Dedifferentiated amniotic fluid mesenchymal stem cell (primary cell): ENCODE measurements around the gene PUS10.
"Not testable (repeated sequence)": the region's sequence is repeated elsewhere in the genome, so short reads cannot be mapped to it uniquely, and the experiment has no call there.

Source experiments
- DNase-seq: peaks from one replicate; pipeline ENCODE4 v3.0.0-alpha.2; 2016; ENCODE audit errors: extremely low spot score

PUS10 gene

DNA sequence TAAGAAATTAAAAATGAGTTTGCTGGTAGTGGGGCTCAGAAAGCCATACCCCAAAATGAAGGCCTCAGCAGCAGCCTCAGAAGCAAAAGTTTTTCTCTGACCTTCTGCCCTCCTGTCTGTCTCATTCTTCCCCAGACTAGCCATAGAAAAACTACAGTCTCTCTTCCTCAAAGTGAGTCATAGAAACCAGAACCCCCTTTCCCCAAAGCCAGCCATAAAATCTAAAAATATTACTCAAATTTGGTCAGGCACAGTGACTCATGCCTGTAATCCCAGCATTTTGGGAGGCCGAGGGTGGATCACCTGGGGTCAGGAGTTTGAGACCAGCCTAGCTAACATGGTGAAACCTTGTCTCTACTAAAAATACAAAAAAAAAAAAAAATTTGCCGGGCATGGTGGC is 5.8 kb downstream of the PUS10 start:
- peak; percentile 27 for DNase-seq

DNA sequence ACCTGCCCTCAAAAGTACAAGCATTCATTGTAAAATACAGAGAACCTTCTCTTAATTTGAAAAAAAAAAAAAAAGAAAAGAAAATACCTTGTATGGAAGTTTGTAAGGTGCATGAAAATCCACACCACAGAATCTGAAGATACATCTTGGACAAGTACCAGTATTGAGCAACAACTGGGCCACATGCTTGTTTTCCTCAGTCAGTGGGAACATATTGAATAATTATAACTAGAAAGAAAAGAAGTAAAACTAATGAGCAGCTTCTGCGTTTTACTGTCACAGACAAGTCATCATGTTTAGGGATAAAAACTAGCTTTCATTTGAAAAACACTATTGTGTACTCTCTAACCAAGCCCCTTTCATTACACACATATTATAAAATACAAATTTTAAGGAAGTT is 6.4 kb downstream of the PUS10 start:
- no peak for DNase-seq

DNA sequence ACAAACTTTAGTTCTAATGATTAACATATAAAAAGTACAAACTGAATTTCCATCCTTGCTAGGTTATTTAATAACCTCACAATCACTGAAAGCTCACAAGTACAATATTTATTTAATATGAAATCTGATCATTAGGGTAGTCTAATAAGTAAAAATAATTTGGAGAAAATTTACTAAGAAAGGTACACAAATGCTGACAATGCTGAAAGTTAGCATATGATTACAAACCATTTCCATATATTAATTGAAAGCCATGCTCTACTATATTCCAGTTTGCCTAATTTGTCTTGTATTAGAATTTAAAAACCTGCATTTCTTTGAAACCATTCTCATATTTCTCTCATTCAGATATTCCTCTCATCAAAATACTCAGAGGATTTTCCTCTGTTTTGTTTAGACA is 8.7 kb downstream of the PUS10 start:
- no peak for DNase-seq

DNA sequence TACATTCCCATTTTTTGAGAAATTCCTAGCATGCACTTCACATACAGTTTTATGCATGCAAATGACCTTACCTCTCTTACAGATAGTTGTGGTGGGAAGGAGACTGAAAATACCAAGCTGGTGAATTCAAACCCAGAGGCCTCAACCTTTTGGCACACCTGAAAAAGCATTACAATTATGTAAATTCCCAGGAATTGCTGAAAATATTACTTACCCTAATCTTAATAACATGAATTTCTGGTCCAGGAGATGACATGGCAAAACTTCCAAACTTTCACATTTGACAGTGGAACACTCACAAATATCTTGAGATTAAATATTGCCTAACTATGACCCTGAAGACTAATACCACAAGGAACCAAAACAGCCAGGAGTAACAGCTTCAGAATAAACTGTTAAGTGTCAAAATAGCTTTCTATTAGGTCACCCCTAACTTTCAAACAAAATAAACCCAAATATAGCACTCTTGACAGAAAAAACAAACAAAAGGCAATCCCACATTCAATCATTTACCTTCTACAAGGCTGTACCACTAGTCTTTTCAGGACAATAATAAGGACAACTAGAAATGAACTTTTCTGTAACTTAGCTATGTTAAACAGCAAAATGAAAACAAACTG is 11.5 kb downstream of the PUS10 start:
- DNase-seq, result no peak

DNA sequence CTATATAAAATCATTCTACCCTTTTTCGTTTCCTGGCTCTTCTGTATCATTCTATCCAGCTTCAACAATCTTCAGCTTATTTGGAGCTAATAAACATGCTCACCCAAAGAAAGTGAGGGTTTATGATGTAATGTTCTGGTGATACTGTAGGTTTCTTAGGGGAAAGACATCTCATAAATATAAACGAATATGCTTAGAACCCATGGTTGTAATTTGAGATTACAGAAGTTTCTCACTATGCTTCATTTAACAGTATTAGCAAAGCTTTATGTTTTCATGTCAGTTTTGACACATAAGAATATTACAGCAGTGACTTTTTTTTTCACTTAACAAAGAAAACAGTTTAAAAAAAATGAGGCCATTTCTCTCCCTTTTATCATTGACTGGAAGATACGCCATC is 12.3 kb downstream of the PUS10 start:
- DNase-seq, result no peak

DNA sequence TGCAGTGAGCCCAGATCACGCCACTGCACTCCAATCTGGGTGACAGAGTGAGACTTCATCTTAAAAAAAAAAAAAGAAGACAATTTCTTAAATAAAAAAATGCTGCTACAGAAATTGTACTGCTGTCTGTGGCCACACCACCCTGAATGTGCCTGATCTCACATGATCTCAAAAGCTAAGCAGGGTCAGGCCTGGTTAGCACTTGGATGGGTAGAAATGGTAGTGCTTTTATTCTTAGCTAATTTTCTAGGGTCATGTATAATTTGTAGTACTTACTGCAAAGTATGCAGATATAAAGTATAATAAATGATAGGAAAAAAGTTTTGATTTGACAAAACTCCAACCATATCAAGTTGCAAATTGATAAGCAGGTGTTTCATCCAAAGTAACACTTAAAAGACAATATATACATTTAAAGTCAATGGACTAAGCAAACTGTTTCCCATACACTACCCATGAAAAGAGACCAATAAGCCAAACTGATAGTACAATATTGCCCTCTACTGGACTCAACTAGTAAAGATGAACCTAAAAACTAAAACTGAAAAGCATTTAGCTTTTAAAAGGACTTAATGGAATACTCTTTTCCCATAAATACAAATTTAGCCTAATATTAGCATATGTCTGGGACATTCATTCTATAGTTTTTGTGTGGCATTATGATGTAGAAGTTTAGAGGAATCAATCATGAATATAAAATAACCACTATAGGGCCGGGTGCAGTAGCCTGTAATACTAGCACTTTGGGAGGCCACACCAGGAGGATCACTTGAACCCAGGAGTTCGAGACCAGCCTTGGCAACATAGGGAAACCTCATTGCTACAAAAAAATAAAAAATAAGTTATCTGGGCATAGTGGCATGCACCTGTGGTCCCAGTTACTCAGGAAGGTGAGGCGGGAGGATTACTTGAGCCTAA is 19.2 kb downstream of the PUS10 start:
- DNase-seq, result peak; percentile 51

DNA sequence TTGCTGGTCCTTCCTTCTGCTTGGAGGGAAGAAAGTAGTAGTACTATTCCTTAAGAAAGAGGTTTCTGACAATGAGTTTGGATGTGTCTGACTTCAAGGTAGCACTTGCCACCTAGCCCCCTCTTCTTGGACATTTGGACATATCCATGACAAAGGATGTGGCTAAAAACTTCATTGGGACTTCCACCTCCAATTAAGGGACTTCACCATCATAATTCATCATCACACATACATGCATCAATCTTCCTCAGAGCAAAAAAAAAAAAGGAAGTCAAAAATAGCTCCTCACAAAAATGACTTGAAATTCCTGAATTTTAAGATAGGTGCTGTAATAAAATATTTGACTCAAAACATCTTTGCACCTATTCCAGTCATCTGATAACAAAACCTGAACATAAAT is 23.9 kb downstream of the PUS10 start:
- DNase-seq, result no peak

DNA sequence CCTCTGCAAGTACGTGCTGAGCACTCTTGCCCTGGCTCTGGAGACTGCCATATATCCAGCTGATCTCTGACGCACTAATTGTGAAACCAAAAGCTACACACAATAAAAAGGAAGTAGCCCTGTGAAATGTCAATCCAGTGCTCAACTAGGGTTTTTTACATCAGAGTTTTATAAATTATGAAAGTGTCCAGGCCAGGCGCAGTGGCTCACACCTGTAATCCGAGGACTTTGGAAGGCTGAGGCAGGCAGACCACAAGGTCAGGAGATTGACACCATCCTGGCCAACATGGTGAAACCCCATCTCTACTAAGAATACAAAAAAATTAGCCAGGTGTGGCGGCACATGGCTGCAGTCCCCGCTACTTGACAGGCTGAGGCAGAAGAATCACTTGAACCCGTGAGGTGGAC is 25.1 kb downstream of the PUS10 start:
- no peak for DNase-seq

DNA sequence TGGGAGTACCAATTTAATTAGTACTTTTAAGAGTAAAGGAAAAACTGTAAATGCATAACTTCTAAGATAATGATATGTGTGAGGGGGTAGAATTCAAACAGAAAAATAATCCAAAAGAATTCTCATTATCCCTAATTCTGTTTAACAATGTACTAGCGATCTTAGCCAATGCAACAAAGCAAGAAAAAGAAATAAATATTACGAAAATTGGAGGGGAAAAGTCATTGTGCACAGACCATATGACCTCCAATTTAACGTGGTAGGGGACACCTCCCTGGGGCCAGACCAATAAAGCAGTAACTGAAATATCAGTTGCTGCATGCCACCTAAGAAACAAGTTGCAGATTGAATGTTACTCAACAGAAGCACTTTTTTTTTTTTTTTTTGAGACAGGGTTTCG is 26.4 kb downstream of the PUS10 start:
- DNase-seq, result no peak

DNA sequence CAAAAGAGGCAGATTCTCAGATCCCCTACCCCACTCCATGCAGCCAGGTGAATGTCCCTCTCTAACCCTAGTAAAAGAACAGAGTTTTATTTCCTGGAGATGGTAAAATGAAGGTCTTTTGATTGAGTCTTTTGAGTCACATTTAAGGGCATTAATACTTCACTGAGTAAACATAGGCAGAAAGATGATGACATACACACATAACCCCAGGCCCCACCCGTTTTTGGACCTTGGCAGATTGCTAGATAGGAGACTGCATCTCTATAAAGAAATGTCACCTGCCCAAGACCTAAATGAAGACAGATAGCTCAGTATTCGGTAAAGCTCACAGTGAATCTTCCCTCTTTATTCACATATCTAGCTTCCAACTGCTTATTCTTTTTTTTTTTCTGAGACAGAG is 28.8 kb downstream of the PUS10 start:
- DNase-seq, result peak; percentile 18

DNA sequence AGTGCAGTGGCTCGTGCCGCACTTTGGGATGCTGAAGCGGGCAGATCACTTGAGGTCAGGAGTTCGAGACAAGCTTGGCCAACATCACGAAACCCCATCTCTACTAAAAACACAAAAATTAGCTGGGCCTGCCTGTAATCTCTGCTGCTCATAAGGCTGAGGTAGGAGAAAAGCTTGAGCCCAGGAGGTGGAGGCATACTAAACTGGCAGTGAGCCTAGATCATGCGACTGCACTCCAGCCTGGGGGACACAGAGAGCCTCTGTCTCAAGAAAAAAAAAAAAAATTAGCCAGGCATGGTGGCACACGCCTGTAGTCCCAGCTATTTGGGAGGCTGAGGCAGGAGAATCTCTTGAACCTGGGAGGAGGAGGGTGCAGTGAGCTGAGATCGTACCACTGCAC is 30.4 kb downstream of the PUS10 start:
- DNase-seq, result not testable (repeated sequence)

DNA sequence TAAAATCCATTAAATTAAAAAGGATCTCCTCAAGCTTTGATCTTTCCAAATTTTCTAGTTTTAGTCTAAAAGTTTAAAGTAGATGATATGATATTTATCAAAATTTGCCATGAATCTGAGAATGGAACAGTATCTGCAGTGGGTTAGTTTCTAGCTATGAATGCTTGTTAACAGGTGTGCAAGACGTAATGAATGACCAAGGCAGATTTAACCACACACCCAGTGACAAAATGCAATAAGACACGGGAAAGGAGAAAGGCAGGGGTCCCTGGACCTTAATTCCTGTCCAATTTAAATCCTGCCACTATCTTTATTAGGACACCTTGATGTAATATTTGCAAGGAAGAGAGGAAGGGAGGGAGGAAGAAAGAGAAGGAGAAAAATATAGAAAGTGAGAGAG is 31.0 kb downstream of the PUS10 start:
- no peak for DNase-seq

DNA sequence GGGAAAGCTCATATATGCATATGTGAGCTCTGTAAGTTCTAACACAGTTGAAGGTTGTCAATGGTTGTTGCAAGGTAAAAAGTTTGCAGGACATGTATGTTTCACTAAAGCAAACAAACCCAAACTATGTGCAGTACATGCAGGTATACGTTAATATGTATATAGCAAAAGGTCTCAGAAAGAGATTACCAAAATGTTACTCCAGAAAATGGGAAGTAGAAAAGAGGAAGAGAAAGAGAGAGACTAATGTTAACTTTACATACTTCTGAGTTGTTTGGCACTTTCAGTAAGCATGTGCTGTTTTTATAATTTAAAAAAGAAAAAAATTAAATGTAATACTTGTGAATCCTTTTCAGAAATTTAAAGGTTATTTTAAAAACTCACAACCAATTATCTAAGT is 33.3 kb downstream of the PUS10 start:
- DNase-seq, result no peak

DNA sequence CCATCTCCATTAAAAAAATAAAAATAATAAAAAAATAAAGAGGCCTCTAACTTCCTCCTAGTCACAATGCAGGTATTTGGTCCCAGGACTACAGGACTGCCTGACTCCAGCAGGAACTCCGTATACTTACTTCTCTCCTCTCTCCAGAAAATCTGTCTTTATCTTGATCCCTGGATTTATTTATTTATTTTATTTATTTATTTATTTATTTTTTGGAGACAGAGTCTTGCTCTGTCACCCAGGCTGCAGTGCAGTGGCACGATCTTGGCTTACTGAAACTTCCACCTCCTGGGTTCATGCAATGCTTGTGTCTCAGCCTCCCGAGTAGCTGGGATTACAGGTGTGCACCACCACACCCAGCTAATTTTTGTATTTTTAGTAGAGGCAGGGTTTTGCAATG is 36.0 kb downstream of the PUS10 start:
- DNase-seq, result not testable (repeated sequence)

DNA sequence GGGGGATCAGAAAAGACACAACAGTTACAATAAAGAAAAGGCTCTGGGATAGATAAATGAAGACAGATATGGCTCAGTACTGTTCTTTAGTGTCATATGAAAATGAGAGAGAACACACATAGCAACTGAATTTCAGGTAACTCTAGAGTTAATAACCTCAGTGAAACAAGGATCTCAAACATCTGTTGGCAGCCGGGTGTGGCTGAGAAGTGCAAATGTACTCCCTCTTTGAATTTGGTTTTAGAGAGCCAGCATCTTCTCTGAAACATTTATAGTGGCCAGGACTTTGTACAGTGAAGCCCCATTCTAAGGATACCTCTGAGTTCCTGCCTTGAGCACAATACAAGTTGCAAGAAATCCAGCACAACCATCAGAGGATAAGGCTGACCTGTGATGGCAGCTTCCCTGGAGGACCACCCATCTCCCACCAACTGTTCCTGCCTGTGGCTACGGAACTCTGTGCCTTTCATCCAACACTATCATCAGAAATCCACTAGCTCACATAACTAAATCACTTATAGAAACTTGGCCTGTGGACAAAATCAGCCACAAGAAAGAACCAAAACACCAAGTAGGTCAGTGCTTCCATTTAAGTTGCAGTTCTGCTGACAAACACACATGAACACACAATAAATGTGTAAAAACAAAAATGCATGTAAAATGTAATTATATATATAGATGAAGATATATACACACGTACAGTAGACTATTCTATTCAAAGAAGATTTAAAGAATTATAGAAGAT is 37.8 kb downstream of the PUS10 start:
- no peak for DNase-seq

DNA sequence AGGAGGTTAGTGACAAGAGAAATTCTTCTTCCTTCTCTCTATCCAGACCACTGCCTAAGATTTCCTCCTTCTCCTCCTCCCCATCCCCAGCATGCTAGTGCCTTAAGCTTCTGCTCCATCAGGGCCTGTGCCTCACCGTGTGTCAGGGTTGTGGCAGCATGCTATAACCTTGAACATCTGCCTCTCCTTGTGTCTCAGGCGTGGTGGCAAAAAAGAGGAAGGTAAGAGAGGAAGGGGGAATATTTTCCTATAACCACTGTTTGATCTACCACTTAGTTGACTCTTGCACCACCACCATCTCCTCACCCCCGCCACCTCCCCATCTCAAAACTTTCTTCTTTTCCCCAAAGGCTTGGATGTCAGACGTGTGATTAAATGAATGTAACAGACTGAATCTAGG is 38.8 kb downstream of the PUS10 start:
- no peak for DNase-seq

DNA sequence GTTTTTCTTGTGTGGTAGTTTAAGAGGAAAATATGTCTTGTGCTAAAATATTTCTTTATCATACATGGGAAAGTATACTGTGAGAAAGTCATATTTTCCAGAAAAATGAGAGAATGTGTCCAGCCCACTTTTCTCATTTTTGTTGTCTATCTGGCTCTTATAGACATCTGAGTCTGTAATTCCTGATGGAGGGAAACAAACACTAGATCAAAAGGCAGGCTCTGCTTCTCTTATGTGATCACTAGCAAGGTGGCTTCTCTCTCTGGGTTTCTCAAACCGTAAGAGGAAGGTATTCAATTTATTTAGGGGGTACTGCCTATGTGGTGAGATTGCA is 40.5 kb downstream of the PUS10 start:
- DNase-seq, result no peak

DNA sequence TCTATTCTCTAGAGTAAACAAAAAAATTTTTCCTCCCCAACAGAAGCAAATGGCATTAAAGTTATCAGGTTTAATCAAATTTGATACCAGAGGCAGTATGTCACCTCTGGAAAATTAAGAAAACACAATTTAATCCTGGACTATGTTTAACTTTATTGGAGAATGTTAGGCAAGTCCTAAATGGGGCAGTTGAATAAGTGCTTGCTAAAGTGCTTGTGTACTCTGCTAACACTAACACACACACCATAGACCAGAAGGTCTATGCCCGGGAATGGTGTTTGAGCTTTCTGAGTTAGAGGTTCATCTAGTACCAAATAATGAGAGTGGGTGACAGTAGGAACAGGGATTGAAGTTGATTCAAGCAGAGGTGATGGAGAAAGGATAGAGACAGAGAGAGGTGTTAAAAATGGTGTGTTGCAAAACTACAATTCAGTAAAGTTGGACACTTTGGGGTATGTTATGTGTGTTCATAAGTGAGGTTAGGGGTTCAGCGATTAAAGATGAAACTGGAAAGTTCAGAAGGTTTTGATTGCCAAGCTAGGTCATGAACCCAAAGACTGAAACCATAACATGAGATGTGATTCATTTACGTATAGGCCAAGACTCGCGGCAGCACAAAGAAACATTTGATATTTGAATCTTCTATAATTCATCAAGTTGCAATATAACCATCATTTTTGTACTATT is 41.0 kb downstream of the PUS10 start:
- DNase-seq, result no peak

DNA sequence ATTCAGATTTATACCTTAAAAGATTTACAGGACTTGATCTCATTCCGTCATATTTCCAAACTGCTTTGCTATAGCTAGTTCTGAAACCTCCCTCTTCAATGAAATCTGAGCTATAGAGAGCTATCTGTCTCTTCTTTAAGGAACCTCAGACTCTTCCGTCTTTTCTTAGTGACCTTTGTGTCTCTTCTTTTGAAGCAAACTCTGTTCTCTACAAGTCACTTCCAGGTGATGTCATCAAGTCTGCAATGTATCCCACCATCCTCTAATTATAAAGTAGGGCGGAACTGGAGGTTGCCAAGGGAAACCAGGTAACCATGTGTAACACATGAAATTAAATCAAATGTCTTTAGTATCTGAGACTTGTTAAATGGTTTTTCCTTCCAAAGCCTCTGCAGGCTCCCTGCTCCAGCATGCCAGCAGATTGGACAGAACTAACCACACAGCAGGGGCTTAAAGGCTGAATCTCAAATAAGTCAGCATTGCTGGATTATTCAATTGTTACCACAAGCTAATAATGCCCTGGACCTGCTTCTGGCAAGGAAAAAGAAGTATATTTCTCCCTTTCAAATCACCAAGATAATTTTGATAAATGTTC is 41.7 kb downstream of the PUS10 start:
- no peak for DNase-seq

DNA sequence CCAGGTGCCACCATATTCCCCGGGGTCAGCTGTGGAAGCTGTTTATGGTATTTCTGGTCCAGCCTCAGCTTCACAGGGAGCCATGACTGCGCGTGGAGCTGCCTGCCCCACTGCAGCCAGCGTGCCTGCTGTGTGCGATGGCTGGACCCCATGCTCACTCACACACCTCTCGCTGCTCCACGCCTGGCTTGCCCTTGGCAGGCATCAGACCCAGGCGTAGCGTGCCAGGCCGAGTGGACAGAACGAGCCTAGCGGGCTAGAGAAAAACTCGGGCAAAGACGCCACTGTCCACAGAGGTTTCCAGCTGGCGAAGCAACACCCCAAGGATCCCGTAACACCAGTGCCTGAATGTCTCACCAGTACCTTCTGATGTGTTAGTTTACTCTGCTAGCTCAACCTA is 43.4 kb downstream of the PUS10 start:
- no peak for DNase-seq

DNA sequence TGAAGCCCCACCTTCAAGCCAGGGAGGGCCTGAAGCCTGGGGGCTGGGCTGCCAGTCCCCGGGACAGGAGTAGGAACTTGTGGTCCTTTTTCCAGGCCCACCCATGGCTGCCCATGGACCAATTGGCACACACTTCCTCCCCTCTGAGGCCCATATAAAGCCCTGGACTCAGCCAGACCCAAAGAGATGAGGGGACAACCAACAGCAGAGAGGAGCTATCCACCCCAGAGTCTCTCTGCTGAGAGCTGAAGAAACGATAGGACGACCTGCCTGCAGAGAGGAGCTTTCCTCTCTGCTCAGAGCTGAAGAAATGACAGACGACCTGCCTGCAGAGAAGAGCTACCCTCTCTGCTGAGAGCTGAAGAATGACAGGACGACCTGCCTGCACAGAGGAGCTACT is 44.4 kb downstream of the PUS10 start:
- DNase-seq, result no peak
